ENCODE results near the gene SBSN. TPM values are rescaled to one million over a fixed set of nuclear protein-coding genes. Genes with fewer than 3 reads are reported as not detected.

Gene SBSN
- total RNA-seq, 1 donor from 2014 or later, result 0.29 TPM

DNA sequence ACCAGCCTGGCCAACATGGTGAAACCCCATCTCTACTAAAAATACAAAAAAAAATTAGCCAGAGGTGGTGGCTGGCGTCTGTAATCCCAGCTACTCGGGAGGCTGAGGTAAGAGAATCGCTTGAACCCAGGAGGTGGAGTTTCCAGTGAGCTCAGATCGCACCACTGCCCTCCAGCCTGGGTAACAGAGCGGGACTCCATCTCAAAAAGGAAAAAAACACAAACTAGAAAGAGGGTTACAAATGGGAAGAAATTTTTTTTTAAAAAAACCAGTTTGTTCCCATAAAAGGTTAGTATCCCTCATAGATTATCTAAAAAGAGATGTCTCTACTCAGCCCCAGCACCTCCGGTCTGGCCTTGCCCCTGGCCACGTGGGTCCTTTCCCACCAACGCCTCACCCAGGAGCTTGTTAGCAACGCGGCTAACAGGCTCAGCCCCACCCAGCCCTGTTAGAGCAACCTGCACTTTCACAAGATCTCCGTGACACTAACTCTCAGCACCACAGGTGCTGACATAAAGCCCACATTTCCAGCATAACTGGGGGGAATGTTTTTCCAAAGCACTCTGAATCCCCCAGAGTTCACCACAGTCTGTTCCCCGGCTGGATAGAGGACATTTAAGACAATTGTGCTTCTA lies 19.0 kb downstream of the SBSN start:
- Mint-ChIP-seq H3K27me3 (ENCODE audit: unreplicated experiment) (peaks cover 13% of the 10 kb centered on the region), H3K4me1 (ENCODE audit: low read depth, unreplicated experiment) (no peaks in the 10 kb centered on the region), H3K27ac (ENCODE audit: unreplicated experiment) (no peak overlapping the region), H3K36me3 (ENCODE audit: unreplicated experiment) (no peaks in the 10 kb centered on the region), H3K9me3 (ENCODE audit: unreplicated experiment) (peaks cover 5% of the 10 kb centered on the region), H3K4me3 (ENCODE audit: unreplicated experiment) (no peak overlapping the region)
- DNase-seq, result no peak
- no peak for TF ChIP-seq CTCF (IDR thresholded peaks at IDR 0.05; ENCODE audit: partially characterized antibody, unreplicated experiment)

GRCh38 chr19:35508129-35508528 lies 20.0 kb downstream of the SBSN start:
- H3K27ac Mint-ChIP-seq (ENCODE audit: unreplicated experiment), result no peak overlapping the region
- H3K27me3 Mint-ChIP-seq (ENCODE audit: unreplicated experiment), result peaks cover 13% of the 10 kb centered on the region
- H3K36me3 Mint-ChIP-seq (ENCODE audit: unreplicated experiment), result no peaks in the 10 kb centered on the region
- H3K4me1 Mint-ChIP-seq (ENCODE audit: low read depth, unreplicated experiment), result no peaks in the 10 kb centered on the region
- DNase-seq, result no peak
- H3K9me3 Mint-ChIP-seq (ENCODE audit: unreplicated experiment), result peaks cover 5% of the 10 kb centered on the region
- no peak for TF ChIP-seq CTCF (IDR thresholded peaks at IDR 0.05; ENCODE audit: partially characterized antibody, unreplicated experiment)
- no peak overlapping the region for H3K4me3 Mint-ChIP-seq (ENCODE audit: unreplicated experiment)

GRCh38 chr19:35507561-35507960 lies 20.6 kb downstream of the SBSN start:
- Mint-ChIP-seq H3K9me3 (ENCODE audit: unreplicated experiment) (peaks cover 2% of the 10 kb centered on the region), H3K36me3 (ENCODE audit: unreplicated experiment) (no peaks in the 10 kb centered on the region), H3K27ac (ENCODE audit: unreplicated experiment) (no peak overlapping the region), H3K4me1 (ENCODE audit: low read depth, unreplicated experiment) (no peaks in the 10 kb centered on the region), H3K4me3 (ENCODE audit: unreplicated experiment) (no peak overlapping the region), H3K27me3 (ENCODE audit: unreplicated experiment) (peaks cover 13% of the 10 kb centered on the region)
- DNase-seq, result no peak
- TF ChIP-seq CTCF (IDR thresholded peaks at IDR 0.05; ENCODE audit: partially characterized antibody, unreplicated experiment), result no peak

GRCh38 chr19:35506011-35506410 lies 22.1 kb downstream of the SBSN start:
- Mint-ChIP-seq H3K4me1 (ENCODE audit: low read depth, unreplicated experiment) (no peaks in the 10 kb centered on the region), H3K36me3 (ENCODE audit: unreplicated experiment) (no peaks in the 10 kb centered on the region), H3K9me3 (ENCODE audit: unreplicated experiment) (peaks cover 4% of the 10 kb centered on the region), H3K4me3 (ENCODE audit: unreplicated experiment) (no peak overlapping the region), H3K27ac (ENCODE audit: unreplicated experiment) (no peak overlapping the region), H3K27me3 (ENCODE audit: unreplicated experiment) (peaks cover 8% of the 10 kb centered on the region)
- DNase-seq, result no peak
- no peak for TF ChIP-seq CTCF (IDR thresholded peaks at IDR 0.05; ENCODE audit: partially characterized antibody, unreplicated experiment)

DNA sequence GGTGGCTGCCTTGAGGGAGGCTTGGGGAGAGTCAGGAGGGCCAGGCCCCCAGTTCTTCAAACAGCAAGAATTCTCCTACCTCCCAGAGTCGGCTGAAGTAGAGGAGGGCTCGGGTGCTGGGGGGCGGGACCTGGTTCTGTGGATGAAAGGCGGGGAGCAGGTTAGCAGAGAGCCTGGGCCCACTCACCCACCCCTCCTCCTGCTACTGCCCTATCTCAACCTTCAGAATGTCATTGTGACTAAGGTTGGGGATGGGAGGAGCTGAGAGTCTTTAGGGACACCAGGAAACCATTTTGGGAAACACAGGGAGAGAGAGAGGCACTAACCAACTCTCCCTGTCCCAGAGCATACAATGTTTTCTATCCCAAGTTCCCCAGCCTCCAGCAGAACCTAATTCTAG lies 25.4 kb downstream of the SBSN start:
- Mint-ChIP-seq H3K9me3 (ENCODE audit: unreplicated experiment) (peaks cover 1% of the 10 kb centered on the region), H3K27me3 (ENCODE audit: unreplicated experiment) (peaks cover 3% of the 10 kb centered on the region), H3K4me3 (ENCODE audit: unreplicated experiment) (no peak overlapping the region), H3K4me1 (ENCODE audit: low read depth, unreplicated experiment) (no peaks in the 10 kb centered on the region), H3K27ac (ENCODE audit: unreplicated experiment) (no peak overlapping the region), H3K36me3 (ENCODE audit: unreplicated experiment) (no peaks in the 10 kb centered on the region)
- TF ChIP-seq CTCF (IDR thresholded peaks at IDR 0.05; ENCODE audit: partially characterized antibody, unreplicated experiment), result no peak
- DNase-seq, result no peak
